ENCODE measurements around the gene PCK1. TPM values are rescaled to one million over a fixed set of nuclear protein-coding genes. Genes with fewer than 3 reads are reported as not detected.
A peak's percentile ranks its signal among the peaks of the same experiment; 100 is the strongest.

Gene PCK1
- total RNA-seq, 1 donor from 2014 or later, result 5.3 TPM

DNA sequence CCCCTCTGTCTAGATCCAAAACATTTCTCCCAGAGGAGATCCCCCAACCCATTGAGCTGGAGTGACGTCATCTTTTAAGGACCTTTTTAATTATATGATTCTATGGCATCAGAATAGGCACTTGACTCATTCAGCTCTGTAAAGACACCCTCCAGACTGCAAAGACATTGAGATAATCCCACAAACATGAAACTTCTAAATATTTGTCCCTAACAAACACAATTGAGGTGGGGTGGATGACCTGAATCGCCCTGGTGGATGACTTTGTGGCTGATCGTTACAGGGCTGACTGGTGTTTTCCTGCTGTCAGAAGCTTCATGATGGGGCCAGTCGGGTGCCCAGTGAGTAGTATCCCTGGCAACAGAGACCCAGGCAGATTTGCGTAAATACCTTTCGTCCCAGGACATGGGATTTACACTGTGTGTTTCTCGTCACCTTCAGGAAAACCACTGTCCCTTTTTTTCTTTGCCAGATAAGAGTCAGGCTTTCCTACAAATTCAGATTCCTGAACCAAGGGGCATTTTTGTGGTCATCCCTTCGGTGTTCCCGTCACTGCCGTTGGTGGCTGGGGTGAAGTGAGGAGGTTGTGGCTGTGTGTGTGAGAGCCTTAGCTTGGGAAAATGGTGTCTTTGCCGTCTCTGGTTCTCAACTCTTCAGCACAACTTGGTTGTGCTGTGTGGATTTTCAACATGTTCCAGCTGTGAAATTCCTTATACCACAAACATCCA, 5.3 kb upstream of the PCK1 start:
- no peak for DNase-seq (ENCODE audit: low spot score)
- no peak for ATAC-seq
- intact Hi-C loops (cut with DNase I), result loop anchor here (1.0 kb wide), 1 partner anchor 32 kb away; no protein-coding TSS in a partner anchor

DNA sequence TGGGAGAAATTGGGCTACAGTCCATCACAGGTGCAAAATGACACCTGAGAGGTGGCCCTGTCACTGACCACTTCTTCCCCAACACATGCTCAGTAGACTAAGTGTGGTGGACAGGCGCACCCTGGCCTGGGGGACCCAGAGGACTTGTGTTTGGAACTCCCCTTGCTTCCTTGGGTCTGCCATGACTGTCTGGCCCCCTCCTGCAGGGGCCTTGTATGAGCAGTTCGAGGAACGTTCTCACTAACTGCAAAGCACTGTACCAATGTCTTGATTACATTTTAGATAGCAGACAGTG, 4.0 kb upstream of the PCK1 start:
- ATAC-seq (no peak), DNase-seq (ENCODE audit: low spot score) (no peak)
- intact Hi-C loops (cut with DNase I), result no loop called here

DNA sequence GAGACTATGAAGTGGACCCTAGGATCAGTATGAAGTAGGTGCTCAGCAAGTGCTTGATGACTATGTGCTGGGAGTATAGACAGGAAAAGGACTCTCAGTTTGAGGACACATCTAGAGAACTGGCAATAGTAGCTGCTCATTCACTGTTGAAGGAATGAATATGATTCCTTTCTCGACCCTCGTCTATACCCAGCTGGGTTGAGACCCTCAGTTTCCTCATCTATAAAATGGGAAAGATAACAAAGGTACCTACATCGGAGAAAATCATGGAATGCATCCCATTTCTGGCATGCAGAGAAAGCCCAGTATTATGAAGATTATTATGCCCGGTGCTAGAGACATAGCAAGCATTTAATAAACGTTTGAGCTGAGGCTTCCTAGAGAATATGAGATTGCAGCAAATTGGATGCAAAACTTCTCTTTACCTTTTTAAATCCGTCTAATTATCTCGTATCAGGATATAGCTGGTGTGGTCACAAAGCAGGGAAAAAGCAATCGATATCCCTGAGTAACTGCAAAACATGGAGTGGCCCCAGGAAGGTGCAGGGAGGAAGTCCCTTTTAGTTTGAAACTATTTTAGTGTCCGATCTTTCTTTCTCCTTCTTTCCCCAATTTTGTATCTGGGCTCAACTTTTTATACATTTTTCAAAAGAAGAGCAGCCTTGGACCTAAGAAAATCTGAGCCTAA, 2.8 kb upstream of the PCK1 start:
- DNase-seq (ENCODE audit: low spot score) (no peak), ATAC-seq (no peak)
- intact Hi-C loops (cut with DNase I), result no loop called here

DNA sequence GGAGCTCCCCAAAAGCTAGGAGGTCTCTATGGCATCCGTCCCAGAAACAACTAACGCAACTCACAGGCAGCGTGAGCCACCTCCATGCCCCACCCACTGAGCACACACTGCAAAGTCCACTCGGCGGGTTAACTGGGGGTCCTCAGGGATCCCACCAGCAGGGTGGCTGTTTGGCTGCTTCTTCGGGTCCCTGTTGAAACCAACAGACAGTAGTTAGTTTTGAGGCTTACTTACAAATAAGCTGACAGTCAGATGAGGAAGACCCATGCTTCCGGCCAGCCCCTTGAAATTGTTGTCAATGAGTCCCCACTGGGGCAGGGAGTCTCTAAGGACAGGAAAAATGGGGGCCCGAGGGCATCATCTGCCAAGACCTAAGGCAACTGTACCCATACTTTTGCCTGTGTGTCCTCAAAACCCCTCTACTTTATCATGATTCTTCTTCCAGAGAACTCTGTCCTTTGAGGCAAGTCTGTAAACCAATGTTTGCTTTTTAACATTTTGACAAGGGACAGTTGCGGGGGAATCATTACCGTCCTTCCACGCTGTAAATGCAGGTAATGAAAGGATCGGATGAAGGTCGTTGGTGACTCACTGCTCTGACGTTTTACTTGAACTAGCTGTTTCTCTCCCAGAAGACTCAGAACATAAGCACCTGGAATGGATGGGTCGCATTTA, 2.2 kb upstream of the PCK1 start:
- no peak for ATAC-seq
- DNase-seq (ENCODE audit: low spot score), result no peak
- intact Hi-C loops (cut with DNase I), result no loop called here

DNA sequence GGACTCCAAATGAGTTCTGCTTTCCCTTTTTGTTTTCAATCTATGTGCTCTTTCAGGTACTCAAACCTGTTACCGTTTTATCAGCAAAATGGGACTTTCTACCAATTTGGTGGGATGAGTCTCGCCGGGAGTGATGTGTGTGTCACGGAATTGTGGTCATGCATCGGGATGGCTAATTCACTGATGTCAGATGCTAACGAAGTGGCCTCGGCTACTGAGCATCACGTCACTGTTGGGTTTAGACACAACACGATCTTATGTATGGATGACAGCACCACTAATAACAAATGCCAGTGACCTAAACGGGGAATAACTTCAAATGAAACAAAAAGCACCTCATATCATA, 1.6 kb upstream of the PCK1 start:
- no peak for ATAC-seq
- intact Hi-C loops (cut with DNase I), result no loop called here
- DNase-seq (ENCODE audit: low spot score), result no peak

DNA sequence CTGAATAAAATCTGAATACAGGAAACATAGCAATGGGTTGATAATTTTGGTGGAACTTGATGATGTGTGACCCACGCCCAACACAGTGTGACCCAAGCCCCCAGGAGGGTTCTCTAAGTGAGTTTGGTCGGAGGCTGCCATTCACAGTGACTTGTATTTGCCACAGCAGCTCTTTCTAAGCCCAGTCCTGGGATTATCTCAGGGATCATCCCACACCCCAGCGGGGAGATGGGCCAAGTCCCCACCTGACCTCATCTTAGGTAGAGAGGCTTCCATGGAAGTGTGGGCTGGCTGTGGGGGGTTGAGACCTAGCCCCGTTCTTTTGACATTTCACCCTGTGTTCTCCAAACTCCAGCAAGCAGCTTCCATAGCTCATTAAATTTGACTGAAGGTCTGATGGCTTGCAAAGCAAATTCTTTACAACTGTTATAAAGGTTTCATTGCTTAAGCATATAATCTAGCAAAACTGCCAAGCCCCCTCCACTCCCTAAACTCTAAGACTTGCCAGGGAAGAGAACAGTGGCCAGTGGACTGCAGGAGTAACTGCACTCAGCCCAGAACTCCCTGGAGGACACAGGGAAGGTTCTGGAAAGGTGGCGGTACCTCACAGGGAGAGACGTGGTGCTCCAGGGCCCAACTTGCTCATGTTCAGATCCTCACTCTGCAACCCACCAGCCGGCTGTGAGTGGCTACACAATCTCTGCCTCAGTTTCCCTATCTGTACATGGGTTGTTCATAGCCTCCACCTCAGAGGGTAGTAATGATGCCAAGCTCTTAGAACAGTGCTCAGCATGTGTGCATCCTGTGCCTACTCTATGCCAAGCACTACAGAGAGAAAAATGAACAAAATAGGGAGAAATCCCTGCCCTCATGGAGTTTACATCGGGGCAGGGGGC, 1.0 kb upstream of the PCK1 start:
- no peak for DNase-seq (ENCODE audit: low spot score)
- intact Hi-C loops (cut with DNase I), result no loop called here
- peak; percentile 42 for ATAC-seq

DNA sequence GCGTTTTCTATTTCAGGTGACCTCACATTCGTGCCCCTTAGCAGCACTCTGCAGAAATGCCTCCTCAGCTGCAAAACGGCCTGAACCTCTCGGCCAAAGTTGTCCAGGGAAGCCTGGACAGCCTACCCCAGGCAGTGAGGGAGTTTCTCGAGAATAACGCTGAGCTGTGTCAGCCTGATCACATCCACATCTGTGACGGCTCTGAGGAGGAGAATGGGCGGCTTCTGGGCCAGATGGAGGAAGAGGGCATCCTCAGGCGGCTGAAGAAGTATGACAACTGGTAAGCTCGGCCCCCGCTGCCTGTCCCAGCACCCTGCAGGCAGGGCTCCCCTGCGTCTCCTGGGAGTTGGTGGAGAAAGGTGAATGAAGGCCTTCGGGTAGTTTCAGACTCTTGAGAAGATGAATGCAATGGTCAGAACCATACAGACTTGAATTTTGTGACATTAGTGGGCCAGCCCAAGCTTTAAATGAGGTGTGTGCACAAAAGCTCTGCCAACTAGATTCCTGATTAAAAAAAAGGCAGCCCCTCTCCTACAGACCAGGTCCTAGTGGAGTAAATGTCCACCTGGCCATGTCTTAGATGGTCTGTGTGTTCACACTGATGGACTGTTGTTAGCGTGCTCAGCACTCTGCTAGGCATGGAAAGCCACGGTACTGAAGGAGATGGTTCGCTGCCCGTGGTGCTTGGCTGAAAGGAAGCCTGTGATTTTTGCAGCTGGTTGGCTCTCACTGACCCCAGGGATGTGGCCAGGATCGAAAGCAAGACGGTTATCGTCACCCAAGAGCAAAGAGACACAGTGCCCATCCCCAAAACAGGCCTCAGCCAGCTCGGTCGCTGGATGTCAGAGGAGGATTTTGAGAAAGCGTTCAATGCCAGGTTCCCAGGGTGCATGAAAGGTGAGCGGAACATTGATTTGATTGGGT, 708 bp downstream of the PCK1 start:
- ATAC-seq (peak; percentile 14), DNase-seq (ENCODE audit: low spot score) (no peak)
- intact Hi-C loops (cut with DNase I), result no loop called here

DNA sequence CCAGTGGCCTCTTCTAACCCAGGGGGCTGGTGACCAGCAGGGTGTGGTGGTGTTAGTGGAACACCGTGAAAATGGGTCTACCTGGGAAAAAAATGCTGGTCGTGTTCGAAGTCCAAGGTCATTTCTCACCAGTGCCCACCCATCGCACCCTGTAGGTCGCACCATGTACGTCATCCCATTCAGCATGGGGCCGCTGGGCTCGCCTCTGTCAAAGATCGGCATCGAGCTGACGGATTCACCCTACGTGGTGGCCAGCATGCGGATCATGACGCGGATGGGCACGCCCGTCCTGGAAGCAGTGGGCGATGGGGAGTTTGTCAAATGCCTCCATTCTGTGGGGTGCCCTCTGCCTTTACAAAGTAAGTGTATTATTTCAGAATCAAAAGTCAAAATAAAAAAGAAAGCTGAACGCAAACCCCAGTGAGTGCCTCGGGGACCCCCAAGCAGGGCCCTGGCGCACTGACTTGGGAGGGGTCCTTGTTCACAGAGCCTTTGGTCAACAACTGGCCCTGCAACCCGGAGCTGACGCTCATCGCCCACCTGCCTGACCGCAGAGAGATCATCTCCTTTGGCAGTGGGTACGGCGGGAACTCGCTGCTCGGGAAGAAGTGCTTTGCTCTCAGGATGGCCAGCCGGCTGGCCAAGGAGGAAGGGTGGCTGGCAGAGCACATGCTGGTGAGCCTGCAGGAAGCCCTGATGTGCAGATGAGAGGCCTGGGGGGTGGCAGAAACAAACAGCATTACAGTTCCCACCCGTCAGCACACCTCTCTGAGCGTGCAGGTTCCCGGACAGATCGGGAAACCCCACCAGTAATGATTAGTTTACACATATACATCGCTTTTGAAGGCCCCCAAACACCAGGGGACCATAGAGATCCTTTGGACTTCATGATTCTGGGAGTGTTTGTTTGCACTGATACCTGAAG, 1.9 kb downstream of the PCK1 start:
- intact Hi-C loops (cut with DNase I), result no loop called here
- ATAC-seq (no peak), DNase-seq (ENCODE audit: low spot score) (no peak)

DNA sequence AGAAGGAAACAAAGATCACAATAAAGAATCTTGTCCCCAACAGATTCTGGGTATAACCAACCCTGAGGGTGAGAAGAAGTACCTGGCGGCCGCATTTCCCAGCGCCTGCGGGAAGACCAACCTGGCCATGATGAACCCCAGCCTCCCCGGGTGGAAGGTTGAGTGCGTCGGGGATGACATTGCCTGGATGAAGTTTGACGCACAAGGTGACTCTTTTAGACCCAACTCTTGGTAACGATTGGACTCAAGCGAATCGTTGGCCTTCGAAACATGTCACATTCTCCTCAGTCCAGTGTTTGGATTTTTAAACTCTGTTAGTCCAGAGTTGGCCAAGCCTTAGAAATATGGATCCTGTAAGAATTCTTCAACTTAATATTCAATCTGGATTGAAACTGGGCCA, 2.6 kb downstream of the PCK1 start:
- no peak for DNase-seq (ENCODE audit: low spot score)
- ATAC-seq, result no peak

DNA sequence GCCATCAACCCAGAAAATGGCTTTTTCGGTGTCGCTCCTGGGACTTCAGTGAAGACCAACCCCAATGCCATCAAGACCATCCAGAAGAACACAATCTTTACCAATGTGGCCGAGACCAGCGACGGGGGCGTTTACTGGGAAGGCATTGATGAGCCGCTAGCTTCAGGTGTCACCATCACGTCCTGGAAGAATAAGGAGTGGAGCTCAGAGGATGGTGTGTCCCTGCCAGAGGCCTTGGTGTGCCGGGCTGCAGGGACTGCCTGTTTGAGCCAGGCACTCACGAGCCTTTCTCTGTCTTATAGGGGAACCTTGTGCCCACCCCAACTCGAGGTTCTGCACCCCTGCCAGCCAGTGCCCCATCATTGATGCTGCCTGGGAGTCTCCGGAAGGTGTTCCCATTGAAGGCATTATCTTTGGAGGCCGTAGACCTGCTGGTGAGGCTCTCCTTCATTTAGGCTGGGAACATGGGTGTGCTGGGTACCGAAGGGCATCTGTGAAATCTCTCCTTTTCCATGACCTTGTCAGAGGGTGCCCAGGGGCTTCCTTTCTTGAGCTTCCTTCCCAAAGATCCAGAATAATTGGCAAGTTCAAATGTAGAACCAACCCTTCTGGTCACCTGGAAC, 3.4 kb downstream of the PCK1 start:
- DNase-seq (ENCODE audit: low spot score) (no peak), ATAC-seq (no peak)
- intact Hi-C loops (cut with DNase I), result no loop called here

More for the DNA sequence above, 2.6 kb downstream of the PCK1 start:
- intact Hi-C loops (cut with DNase I), result no loop called here

DNA sequence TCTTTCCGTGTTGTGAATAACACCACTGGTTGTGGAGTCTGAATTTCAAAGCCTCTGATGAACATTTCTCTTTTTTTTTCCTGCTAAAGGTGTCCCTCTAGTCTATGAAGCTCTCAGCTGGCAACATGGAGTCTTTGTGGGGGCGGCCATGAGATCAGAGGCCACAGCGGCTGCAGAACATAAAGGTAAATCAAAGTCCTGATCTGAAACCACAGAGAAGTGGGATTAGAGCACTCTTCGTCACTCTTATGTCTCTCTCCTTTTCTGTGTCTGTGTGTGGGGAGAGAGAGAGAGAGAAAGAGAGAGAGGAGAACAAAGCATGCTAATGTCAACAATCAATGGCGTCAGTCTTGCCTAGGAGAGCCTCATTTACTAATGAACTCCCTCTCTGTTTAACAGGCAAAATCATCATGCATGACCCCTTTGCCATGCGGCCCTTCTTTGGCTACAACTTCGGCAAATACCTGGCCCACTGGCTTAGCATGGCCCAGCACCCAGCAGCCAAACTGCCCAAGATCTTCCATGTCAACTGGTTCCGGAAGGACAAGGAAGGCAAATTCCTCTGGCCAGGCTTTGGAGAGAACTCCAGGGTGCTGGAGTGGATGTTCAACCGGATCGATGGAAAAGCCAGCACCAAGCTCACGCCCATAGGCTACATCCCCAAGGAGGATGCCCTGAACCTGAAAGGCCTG, 4.2 kb downstream of the PCK1 start:
- DNase-seq (ENCODE audit: low spot score) (no peak), ATAC-seq (no peak)
- intact Hi-C loops (cut with DNase I), result no loop called here

DNA sequence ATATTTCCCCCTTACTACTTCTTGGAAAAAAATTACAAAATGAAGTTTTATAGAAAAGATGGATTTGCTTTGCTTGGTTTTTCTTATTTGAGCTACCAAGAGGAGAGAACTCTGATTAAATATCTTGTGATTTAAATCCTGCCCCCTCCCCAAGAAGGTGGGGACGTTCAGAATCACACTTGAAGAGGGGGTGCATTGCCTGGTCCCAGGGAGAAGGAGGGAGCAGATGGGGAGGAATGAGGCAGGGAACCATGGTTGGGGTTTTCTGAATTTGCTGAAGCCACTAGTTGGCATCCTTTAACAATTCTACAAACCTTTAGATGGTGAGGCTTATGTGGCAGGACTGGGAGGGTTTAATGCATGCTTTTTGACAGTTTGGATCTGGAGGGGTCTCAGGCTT, 5.5 kb downstream of the PCK1 start:
- DNase-seq (ENCODE audit: low spot score), result no peak
- intact Hi-C loops (cut with DNase I), result no loop called here
- ATAC-seq, result no peak

DNA sequence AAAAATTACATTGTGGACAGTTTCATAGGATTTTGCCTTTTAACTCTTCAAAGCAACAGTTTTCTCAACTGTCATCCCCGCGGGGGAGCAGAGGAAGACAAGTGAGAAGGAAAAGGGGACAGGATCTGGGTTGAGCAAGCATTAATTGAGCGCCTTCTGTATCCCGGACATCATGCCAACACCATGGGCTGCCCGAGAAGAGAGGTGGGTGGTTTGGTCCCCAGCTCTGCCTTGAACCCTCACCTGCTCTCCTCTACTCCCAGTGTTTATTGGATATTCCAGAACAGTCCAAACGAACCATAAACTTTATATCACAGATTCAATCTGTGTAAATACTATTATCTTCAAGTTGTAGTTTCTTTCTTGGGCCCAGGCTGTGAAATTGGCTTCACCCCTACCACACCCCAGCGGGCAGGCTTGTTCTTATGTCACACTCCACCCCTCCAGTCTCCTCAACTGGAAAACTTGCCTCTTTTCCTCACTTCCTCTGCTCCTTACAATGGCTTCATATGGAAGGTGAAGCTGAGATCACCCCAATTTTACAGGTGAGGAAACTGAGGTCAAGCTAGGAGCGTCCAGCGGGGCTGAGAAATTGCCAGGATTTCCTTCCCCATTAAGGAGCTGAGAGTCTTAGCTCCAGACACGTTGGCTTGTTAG, 6.0 kb downstream of the PCK1 start:
- ATAC-seq (no peak), DNase-seq (ENCODE audit: low spot score) (no peak)
- intact Hi-C loops (cut with DNase I), result no loop called here

DNA sequence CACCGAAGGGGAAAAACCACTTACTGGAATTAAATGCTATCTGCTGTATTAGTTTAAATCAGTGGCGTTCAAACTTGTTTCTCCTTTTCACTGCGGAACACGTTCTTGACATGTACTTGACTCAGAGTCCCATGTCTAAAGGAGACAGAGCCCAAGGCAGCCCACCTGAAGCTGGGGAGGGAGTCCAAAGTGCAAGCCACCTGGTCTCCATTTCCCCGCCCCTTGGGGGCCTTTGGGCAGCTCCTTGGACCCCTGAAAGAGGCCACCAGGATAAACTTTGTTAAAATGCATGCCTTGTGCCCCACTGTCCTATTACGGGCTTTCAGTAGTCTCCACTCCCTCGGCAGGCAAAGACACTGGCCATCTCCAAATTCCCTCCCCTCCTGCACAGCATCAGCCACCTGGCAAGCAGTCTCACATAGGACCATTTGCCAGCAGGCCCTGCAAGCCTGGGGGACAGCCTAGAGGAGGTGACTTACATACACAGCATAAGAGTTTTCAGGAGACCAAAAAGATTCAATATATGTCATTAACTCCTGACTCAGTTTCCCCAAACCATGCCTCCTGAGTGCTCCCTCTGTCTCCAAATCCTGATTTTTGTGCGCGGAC, 6.7 kb downstream of the PCK1 start:
- ATAC-seq (no peak), DNase-seq (ENCODE audit: low spot score) (no peak)
- intact Hi-C loops (cut with DNase I), result no loop called here

DNA sequence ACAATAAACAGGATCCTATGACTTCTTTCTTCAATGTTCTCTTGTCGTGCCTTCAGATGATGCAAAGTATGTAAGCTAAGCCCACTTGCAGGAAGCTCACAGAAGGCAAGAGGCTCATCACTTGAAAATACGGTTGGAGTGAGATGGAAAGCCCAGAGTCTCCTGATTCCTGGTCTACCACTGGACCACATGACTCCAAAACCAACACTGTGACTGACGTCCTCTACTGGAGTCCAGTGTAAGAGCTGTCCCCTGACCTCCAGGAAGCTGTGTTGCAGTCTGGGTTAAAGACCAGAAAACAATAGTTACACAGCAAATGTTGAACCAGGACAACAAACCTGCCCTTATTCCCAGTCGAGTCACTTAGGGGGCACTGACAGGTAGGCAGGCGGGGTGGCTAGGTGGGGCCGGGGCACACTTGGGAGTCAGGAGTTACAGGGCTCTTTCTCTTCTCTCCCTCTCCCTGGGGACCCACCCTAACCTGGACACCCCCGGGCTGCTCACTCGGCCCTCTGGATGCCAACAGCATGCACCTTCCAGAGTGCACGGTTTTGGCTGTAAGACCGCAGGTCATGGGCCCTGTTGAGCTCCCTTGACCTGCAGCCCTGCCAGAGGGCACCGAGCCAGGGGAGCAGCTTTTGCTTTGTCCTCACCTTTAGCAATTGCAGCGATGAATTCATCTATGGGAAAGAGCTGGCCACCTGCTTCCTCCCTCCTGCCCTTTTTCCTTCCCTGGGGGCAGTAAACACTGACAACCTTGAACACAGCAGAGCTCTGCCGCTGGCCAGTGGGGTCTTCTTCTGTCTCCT, 7.4 kb downstream of the PCK1 start:
- ATAC-seq, result no peak
- DNase-seq (ENCODE audit: low spot score), result no peak
- intact Hi-C loops (cut with DNase I), result no loop called here

Data from sciatic nerve (tissue), 2 donors.